ENCODE data around the gene LSM2. TPM values are rescaled to one million over a fixed set of nuclear protein-coding genes. Genes with fewer than 3 reads are reported as not detected.
"Not testable (repeated sequence)": the region's sequence is repeated elsewhere in the genome, so short reads cannot be mapped to it uniquely, and the experiment has no call there.

LSM2 gene
- 100 to 1,000 TPM; 106 to 119 TPM for total RNA-seq
- polyA plus RNA-seq (2013, experiment 1 of 2) = 131 TPM
- 120 TPM for polyA plus RNA-seq (2013, experiment 2 of 2)
- long read RNA-seq, experiment 1, transcript LSM2-208 (5 exons, 876 nt) = major isoform, 59 of 79 reads
- long read RNA-seq, experiment 1, partial matches to known transcripts = 2 of 79 reads
- long read RNA-seq, experiment 1, other reads (novel, unspliced or antisense) = 17 of 79 reads
- long read RNA-seq, experiment 2, transcript LSM2-208 (5 exons, 876 nt) = major isoform, 47 of 59 reads
- long read RNA-seq, experiment 2, partial matches to known transcripts = 3 of 59 reads
- long read RNA-seq, experiment 2, other reads (novel, unspliced or antisense) = 4 of 59 reads
- long read RNA-seq, experiment 3, transcript LSM2-208 (5 exons, 876 nt) = major isoform, 53 of 57 reads
- long read RNA-seq, experiment 3, partial matches to known transcripts = 2 of 57 reads
- long read RNA-seq, experiment 3, other reads (novel, unspliced or antisense) = 1 of 57 reads
- long read RNA-seq, experiment 4, transcript LSM2-208 (5 exons, 876 nt) = major isoform, 337 of 360 reads
- long read RNA-seq, experiment 4, transcript LSM2-210 (4 exons, 713 nt) = minor isoform, 6 of 360 reads
- long read RNA-seq, experiment 4, transcript LSM2-213 (5 exons, 820 nt) = minor isoform, 8 of 360 reads
- long read RNA-seq, experiment 4, partial matches to known transcripts = 4 of 360 reads
- long read RNA-seq, experiment 4, other reads (novel, unspliced or antisense) = 3 of 360 reads

DNA sequence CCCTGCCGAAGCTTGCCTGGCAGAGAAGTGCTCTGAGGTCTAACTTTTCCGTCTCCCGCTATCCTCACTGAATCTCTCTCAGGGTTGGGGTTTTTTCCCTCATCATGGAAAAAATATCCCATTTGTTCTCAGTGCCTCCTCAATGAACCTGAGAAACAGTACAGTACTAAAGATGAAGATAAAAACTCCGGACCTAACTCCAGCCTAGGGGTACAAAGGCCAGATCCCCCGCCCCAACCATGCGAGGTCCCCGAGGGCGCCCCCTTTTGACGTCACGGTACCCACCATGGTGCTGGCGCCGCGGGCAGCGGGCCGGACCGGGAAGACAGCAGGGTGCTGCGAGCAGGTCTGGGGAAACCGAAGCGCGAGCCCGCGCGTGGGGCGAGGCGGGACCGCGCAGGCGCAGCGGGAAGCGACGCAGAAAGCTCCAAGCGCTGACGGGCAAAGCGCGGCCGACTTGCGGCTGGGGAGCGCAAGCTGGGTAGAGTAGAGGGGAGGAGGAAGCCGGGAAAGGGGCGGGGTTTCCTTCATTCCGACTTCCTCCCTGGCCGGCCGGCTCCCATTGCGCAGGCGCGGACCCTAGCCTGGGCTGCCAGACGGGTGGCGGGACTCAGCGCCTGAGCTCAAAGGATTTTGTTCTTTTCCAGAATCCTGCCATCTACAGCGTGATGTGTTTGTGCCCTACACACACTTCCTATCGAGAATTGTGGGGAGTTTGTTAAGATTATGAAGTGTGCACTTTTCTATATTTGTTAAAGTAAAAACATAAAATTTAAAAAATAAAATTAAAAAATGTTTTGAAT lies at the start of gene LSM2:
LSM2 (minus strand) TSS at position 497 of the 803 bp plus-strand sequence; CDS start at position 288, 209 bp downstream.
- TF ChIP-seq, protein P1, sequence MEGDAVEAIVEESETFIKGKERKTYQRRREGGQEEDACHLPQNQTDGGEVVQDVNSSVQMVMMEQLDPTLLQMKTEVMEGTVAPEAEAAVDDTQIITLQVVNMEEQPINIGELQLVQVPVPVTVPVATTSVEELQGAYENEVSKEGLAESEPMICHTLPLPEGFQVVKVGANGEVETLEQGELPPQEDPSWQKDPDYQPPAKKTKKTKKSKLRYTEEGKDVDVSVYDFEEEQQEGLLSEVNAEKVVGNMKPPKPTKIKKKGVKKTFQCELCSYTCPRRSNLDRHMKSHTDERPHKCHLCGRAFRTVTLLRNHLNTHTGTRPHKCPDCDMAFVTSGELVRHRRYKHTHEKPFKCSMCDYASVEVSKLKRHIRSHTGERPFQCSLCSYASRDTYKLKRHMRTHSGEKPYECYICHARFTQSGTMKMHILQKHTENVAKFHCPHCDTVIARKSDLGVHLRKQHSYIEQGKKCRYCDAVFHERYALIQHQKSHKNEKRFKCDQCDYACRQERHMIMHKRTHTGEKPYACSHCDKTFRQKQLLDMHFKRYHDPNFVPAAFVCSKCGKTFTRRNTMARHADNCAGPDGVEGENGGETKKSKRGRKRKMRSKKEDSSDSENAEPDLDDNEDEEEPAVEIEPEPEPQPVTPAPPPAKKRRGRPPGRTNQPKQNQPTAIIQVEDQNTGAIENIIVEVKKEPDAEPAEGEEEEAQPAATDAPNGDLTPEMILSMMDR (conservative IDR thresholded peaks at IDR 0.05) = peak; percentile 50
- peak within 1 kb of the TSS; percentile 82 for H3K9ac ChIP-seq (ENCODE audit: extremely low read depth, low read length, poor library complexity, severe bottlenecking)
- DNase-seq = peak; percentile 98
- peaks cover 6% of the 10 kb centered on the region for H3K4me1 Mint-ChIP-seq
- peak within 1 kb of the TSS; percentile 97 for H3K4me3 ChIP-seq (ENCODE audit: low read length)
- no peaks in the 10 kb centered on the region for H3K4me1 ChIP-seq (ENCODE audit: control insufficient read depth, insufficient read depth, low read length)
- WGBS, 2 experiments (ENCODE audit: insufficient coverage in 1 of 2, insufficient read length in 1 of 2) = 0% methylated on average over 16 to 50 of the region's 51 CpGs
- H3K36me3 ChIP-seq (ENCODE audit: control insufficient read depth, insufficient read depth, low read length) = peaks cover 14% of the 10 kb centered on the region
- no peaks in the 10 kb centered on the region for H3K9me3 ChIP-seq (ENCODE audit: control insufficient read depth, low read length)
- H3K27ac Mint-ChIP-seq = peak within 1 kb of the TSS; percentile 93
- no peaks in the 10 kb centered on the region for H3K27me3 ChIP-seq (ENCODE audit: control insufficient read depth, insufficient read depth, low read length, poor library complexity, severe bottlenecking)
- no peaks in the 10 kb centered on the region for H3K9me3 Mint-ChIP-seq
- no peaks in the 10 kb centered on the region for H3K27me3 Mint-ChIP-seq (ENCODE audit: insufficient read depth)
- H3K4me3 Mint-ChIP-seq = peak within 1 kb of the TSS; percentile 87
- peak within 1 kb of the TSS; percentile 74 for H3K27ac ChIP-seq (ENCODE audit: low read depth, low read length)
- peaks cover 15% of the 10 kb centered on the region for H3K36me3 Mint-ChIP-seq (ENCODE audit: low read depth)

DNA sequence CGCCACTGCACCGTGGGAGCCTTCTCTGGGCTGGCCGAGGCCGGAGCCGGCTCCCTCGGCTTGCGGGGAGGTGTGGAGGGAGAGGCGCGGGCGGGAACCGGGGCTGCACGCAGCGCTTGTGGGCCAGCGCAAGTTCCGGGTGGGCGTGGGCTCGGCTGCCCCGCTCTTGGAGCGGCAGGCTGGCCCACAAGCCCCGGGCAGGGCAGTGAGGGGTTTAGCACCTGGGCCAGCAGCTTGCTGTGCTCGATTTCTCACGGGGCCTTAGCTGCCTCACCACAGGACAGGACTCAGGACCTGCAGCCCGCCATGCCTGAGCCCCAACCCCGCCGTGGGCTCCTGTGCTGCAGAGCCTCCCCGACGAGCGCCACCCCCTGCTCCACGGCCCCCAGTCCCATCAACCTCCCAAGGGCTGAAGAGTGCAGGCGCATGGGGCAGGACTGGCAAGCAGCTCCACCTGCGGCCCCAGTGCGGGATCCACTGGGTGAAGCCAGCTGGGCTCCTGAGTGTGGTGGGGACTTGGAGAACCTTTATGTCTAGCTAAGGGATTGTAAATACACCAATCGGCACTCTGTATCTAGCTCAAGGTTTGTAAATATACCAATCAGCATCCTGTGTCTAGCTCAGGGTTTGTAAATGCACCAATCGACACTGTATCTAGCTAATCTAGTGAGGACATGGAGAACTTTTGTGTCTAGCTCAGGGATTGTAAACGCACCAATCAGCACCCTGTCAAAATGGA lies 45.4 kb upstream of the LSM2 start:
- not testable (repeated sequence) for H3K4me1 Mint-ChIP-seq; H3K4me1 ChIP-seq (ENCODE audit: control insufficient read depth, insufficient read depth, low read length); H3K27me3 Mint-ChIP-seq (ENCODE audit: insufficient read depth); H3K4me3 ChIP-seq (ENCODE audit: low read length); H3K27ac ChIP-seq (ENCODE audit: low read depth, low read length); H3K4me3 Mint-ChIP-seq; H3K9me3 ChIP-seq (ENCODE audit: control insufficient read depth, low read length); H3K9ac ChIP-seq (ENCODE audit: extremely low read depth, low read length, poor library complexity, severe bottlenecking); H3K27me3 ChIP-seq (ENCODE audit: control insufficient read depth, insufficient read depth, low read length, poor library complexity, severe bottlenecking); H3K36me3 ChIP-seq (ENCODE audit: control insufficient read depth, insufficient read depth, low read length); H3K27ac Mint-ChIP-seq
- WGBS, 2 experiments (ENCODE audit: insufficient coverage in 1 of 2, insufficient read length in 1 of 2) = 90 to 96% methylated on average over 13 to 35 of the region's 35 CpGs
- Mint-ChIP-seq H3K9me3 (peaks cover 24% of the 10 kb centered on the region), H3K36me3 (ENCODE audit: low read depth) (peaks cover 20% of the 10 kb centered on the region)
- DNase-seq = peak; percentile 67

DNA sequence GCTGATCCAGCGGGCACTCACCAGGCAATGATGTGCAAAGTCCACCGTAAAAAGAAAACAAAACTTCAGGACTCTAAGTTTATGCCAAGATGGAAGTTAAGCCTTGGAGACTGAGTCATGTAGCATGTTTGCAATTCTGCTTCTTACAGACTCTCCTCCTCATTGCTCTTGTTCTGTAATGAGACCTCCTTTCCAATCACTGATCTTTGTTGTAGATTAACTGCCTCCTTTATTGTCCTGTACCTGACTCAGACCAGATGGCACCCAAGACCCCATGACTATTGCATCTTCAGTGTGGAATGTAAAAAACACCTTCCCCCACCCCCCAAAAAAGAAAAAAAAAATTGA lies 44.7 kb upstream of the LSM2 start:
- Histone ChIP-seq H3K9ac (ENCODE audit: extremely low read depth, low read length, poor library complexity, severe bottlenecking) (no peak overlapping the region), H3K27ac (ENCODE audit: low read depth, low read length) (no peak overlapping the region), H3K9me3 (ENCODE audit: control insufficient read depth, low read length) (peaks cover 9% of the 10 kb centered on the region), H3K4me3 (ENCODE audit: low read length) (no peak overlapping the region), H3K4me1 (ENCODE audit: control insufficient read depth, insufficient read depth, low read length) (peaks cover 3% of the 10 kb centered on the region), H3K27me3 (ENCODE audit: control insufficient read depth, insufficient read depth, low read length, poor library complexity, severe bottlenecking) (no peaks in the 10 kb centered on the region), H3K36me3 (ENCODE audit: control insufficient read depth, insufficient read depth, low read length) (peaks cover 4% of the 10 kb centered on the region)
- Mint-ChIP-seq H3K36me3 (ENCODE audit: low read depth) (peaks cover 15% of the 10 kb centered on the region), H3K27ac (peak overlapping the region; percentile 67), H3K4me3 (peak overlapping the region; percentile 20), H3K4me1 (peaks cover 7% of the 10 kb centered on the region), H3K9me3 (peaks cover 24% of the 10 kb centered on the region), H3K27me3 (ENCODE audit: insufficient read depth) (peaks cover 6% of the 10 kb centered on the region)
- DNase-seq = no peak
- 99 to 100% methylated on average over 2 of the region's 2 CpGs for WGBS, 2 experiments (ENCODE audit: insufficient coverage in 1 of 2, insufficient read length in 1 of 2)
- TF ChIP-seq, protein P1 (conservative IDR thresholded peaks at IDR 0.05) = no peak

Measured in endodermal cell (in vitro differentiated cells).